Measurements from ENCODE around the gene SSBP3. TPM values are rescaled to one million over a fixed set of nuclear protein-coding genes. Genes with fewer than 3 reads are reported as not detected.

SSBP3 gene
- total RNA-seq, 1 donor = 11.7 TPM

DNA sequence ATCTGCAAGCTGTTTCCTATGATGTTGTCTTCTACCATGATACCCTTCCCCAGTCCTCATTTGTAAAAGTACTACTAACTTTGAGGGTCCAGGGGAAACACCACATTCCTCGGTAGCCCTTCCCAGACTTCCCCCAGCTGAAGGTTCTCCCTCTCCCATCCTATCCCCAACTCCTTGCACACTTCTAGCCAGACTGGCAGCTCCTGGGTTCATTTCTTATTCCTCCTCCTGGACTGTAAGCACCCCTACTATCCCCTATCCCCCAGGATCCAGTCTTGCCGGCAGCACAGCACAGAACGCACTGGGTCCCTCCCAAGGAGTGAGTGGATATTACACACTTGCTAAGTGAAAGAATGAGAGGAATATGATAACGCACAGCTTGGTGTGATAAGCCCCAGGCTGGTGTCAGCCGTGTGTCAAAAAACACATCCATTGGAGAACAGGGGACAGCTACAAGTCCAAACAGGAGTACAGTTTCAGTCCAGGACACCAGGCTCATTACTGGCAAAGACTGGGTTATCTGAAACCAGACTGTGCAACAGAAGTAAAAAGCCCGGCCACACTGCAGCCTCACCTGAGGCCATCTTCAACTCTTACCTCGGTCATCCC lies 100.2 kb downstream of the SSBP3 start:
- TF ChIP-seq, protein P1, sequence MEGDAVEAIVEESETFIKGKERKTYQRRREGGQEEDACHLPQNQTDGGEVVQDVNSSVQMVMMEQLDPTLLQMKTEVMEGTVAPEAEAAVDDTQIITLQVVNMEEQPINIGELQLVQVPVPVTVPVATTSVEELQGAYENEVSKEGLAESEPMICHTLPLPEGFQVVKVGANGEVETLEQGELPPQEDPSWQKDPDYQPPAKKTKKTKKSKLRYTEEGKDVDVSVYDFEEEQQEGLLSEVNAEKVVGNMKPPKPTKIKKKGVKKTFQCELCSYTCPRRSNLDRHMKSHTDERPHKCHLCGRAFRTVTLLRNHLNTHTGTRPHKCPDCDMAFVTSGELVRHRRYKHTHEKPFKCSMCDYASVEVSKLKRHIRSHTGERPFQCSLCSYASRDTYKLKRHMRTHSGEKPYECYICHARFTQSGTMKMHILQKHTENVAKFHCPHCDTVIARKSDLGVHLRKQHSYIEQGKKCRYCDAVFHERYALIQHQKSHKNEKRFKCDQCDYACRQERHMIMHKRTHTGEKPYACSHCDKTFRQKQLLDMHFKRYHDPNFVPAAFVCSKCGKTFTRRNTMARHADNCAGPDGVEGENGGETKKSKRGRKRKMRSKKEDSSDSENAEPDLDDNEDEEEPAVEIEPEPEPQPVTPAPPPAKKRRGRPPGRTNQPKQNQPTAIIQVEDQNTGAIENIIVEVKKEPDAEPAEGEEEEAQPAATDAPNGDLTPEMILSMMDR (IDR thresholded peaks at IDR 0.05; ENCODE audit: insufficient read depth, low read length) = no peak
- H3K4me3 ChIP-seq (ENCODE audit: low read depth, low read length) = no peak overlapping the region
- no peak for DNase-seq (ENCODE audit: low read depth)

DNA sequence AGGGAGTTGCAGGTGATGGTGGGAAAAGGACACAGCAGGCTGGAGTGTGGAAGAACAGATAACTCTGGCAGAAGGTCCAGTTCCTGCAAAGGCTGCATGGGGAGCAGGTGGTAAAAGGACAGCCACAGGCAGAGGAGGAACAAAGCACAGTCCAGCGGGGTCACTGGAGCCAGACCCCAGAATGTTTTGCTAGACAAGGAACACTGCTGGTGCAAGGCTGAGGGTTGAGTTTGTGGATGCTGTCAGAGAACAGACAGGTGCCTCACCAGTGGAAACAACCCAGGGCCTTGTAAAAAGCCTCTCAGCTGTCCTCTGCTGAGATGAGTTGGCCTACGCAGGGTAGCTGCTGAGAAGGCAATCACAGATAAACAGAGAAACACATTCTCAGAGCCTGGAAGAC lies 101.7 kb downstream of the SSBP3 start:
- no peak overlapping the region for H3K4me3 ChIP-seq (ENCODE audit: low read depth, low read length)
- TF ChIP-seq, protein P1 (IDR thresholded peaks at IDR 0.05; ENCODE audit: insufficient read depth, low read length) = no peak
- DNase-seq (ENCODE audit: low read depth) = no peak

DNA sequence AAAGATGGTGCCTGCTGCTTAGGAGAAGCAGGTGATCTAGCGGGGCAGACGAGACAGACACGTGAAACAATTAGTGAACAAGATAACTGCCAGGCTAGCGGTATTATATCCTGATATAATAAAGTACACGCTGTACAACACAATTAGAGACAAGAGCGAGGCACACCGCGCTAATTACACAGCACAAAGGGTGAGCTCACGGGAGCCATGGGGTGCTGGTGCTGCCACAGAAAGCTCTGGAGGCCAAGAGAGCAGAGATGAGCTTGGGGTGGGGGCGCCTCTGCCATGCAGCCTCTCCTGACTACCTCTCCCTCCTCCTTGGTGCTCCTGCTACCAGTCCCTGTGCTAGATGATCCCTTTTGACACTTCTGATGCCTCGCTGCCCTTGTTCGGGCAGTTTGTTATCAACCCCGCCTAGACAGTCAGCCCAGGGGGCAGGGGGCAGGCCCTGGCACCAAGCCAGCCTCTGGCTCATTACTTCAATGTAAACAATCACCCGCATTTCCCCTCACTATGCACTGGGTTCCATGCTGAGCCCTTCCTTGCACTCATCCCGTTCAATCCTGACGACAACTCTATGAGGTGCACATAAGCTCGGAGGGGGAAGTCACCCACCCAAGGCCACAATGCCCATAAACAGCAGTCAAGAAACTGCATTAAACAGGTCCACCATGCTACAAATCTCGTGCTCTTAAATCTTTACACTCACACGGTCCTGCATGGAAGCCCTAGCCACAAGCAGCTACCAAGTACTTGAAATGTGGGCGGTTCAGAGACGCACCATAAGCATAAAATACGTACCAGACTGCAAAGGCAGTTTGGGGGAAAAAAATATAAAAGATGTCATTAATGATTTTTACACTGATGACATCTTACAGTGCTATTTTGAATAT lies 103.0 kb downstream of the SSBP3 start:
- no peak for DNase-seq (ENCODE audit: low read depth)
- TF ChIP-seq, protein P1 (IDR thresholded peaks at IDR 0.05; ENCODE audit: insufficient read depth, low read length) = no peak
- H3K4me3 ChIP-seq (ENCODE audit: low read depth, low read length) = no peak overlapping the region

DNA sequence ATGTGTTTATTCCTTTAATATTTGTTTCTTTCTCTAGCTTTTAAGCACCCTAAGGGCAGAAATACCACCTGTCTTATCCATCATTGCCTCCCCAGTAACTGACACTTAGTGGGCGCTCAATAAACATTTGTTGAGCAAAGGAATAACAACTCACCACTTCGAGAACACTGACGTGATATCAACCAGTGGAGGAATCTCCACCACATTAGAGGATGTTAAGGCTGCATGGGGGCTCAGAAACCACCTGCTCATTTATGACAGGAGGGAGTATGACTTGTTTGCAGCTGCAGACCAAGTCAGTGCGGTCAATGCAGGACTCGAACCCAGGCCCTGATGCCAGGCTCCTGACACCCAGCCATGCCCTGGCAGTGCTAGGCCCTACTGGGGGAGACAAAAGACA lies 103.6 kb downstream of the SSBP3 start:
- no peak overlapping the region for H3K4me3 ChIP-seq (ENCODE audit: low read depth, low read length)
- DNase-seq (ENCODE audit: low read depth) = no peak
- TF ChIP-seq, protein P1 (IDR thresholded peaks at IDR 0.05; ENCODE audit: insufficient read depth, low read length) = no peak

DNA sequence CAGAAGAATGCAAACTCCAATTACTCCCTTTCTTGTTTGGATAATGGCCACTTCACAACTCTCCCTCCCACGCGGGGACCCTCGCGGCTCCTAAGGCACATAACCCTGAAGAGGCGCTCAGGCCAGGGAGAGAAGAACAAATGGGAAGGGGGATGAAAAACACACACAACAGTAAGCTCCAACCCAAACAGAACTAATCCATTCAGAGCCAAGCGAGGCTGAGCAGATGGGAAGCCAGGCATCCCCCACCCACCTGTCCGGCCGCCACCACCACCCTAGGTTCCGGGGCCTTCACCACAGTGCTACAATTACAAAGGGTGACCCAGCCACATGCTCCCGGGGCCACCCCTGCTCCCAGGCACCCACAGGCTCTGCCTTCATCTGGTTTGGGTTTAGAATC lies 104.7 kb downstream of the SSBP3 start:
- TF ChIP-seq, protein P1 (IDR thresholded peaks at IDR 0.05; ENCODE audit: insufficient read depth, low read length) = no peak
- H3K4me3 ChIP-seq (ENCODE audit: low read depth, low read length) = no peak overlapping the region
- no peak for DNase-seq (ENCODE audit: low read depth)

DNA sequence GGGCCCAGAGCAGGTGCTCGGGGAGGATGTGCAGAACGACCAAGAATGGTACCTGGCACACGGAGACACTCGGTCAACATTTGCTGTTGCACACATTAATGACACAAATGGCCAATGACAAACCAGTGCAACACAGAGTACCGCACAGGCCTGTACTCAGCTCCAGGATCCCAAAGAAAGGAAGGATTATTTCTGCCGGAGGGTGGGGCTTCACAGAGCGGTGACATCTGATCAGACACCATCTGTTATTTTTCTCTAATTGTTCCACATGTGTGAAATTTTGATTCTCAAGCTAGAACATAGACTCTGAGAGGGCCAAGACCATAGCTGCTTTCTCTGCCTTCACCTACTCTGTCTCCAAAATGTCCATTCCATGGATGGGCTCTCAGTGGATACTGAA lies 105.8 kb downstream of the SSBP3 start:
- no peak overlapping the region for H3K4me3 ChIP-seq (ENCODE audit: low read depth, low read length)
- DNase-seq (ENCODE audit: low read depth) = no peak
- TF ChIP-seq, protein P1 (IDR thresholded peaks at IDR 0.05; ENCODE audit: insufficient read depth, low read length) = no peak
